ENCODE results near the gene MAP4K3.

- no peak for TF ChIP-seq CTCF (IDR thresholded peaks at IDR 0.05)
- TF ChIP-seq EZH2 (IDR thresholded peaks at IDR 0.05; ENCODE audit: borderline replicate concordance, insufficient read depth, low read depth, low read length, poor library complexity, severe bottlenecking) = no peak
These were observed 196.3 kb downstream of the MAP4K3 start for GRCh38 chr2:39240758-39241157.

Measured in B cell (primary cell).